Measurements from ENCODE around the gene OCEL1. TPM values are rescaled to one million over a fixed set of nuclear protein-coding genes. Genes with fewer than 3 reads are reported as not detected.

Gene OCEL1
- total RNA-seq, 1 experiment from 2014 or later = 5.6 TPM

GRCh38 chr19:17266026-17266425, 40.0 kb downstream of the OCEL1 start:
- ATAC-seq = no peak
- no peaks in the 10 kb centered on the region for H3K9me2 ChIP-seq (replicated peaks; ENCODE audit: low read length)
- intact Hi-C loops (cut with micrococcal nuclease) = loop anchor here (2.0 kb wide), 1 partner anchor 43 kb away; the partner anchor contains the start of gene DDA1
- H2AFZ ChIP-seq (ENCODE audit: low read length) = no peak overlapping the region
- TF ChIP-seq EZH2phosphoT487 (IDR thresholded peaks at IDR 0.05; ENCODE audit: borderline replicate concordance, low read length) = no peak
- TF ChIP-seq EZH2 (IDR thresholded peaks at IDR 0.05; ENCODE audit: low read length, unreplicated experiment) = no peak
- TF ChIP-seq CTCF (conservative IDR thresholded peaks at IDR 0.05; ENCODE audit: low read depth, low read length) = no peak
- H3K4me1 ChIP-seq (ENCODE audit: insufficient read depth, low read length) = peaks cover 7% of the 10 kb centered on the region
- no peaks in the 10 kb centered on the region for H3K9me3 ChIP-seq (ENCODE audit: low read length)
- H3K4me3 ChIP-seq (ENCODE audit: low read length) = no peak overlapping the region
- H3K36me3 ChIP-seq (ENCODE audit: low read depth, low read length) = peaks cover 6% of the 10 kb centered on the region
- ChIA-PET POLR2A (ENCODE audit: unreplicated experiment) (interaction anchor here (0.6 kb wide), 1 partner anchor 99 kb away, joined by 10 read pairs; no protein-coding TSS in a partner anchor), CTCF (no interaction called here)
- no peak for DNase-seq
- no peak overlapping the region for H3K9ac ChIP-seq (ENCODE audit: low read length)
- H3F3A ChIP-seq (ENCODE audit: low read length, unreplicated experiment) = no peaks in the 10 kb centered on the region
- peaks cover 17% of the 10 kb centered on the region for H3K79me2 ChIP-seq (ENCODE audit: low read length)
- H3K4me2 ChIP-seq (ENCODE audit: low read length) = no peak overlapping the region
- no TSS peak for BruUV-seq (replicated peaks)
- H3K27me3 ChIP-seq (ENCODE audit: low read length) = no peaks in the 10 kb centered on the region
- H3K27ac ChIP-seq (ENCODE audit: low read length) = no peak overlapping the region
- no peaks in the 10 kb centered on the region for H4K20me1 ChIP-seq (ENCODE audit: low read length)

GRCh38 chr19:17266589-17266974, 40.6 kb downstream of the OCEL1 start:
- Histone ChIP-seq H3K4me3 (ENCODE audit: low read length) (no peak overlapping the region), H3K4me2 (ENCODE audit: low read length) (no peak overlapping the region), H3K27ac (ENCODE audit: low read length) (no peak overlapping the region), H3K36me3 (ENCODE audit: low read depth, low read length) (peaks cover 9% of the 10 kb centered on the region), H3K4me1 (ENCODE audit: insufficient read depth, low read length) (peaks cover 7% of the 10 kb centered on the region), H3K9me2 (replicated peaks; ENCODE audit: low read length) (no peaks in the 10 kb centered on the region), H2AFZ (ENCODE audit: low read length) (peak overlapping the region; percentile 44), H3K9ac (ENCODE audit: low read length) (no peak overlapping the region), H3K9me3 (ENCODE audit: low read length) (no peaks in the 10 kb centered on the region), H4K20me1 (ENCODE audit: low read length) (no peaks in the 10 kb centered on the region), H3F3A (ENCODE audit: low read length, unreplicated experiment) (no peaks in the 10 kb centered on the region), H3K79me2 (ENCODE audit: low read length) (peaks cover 17% of the 10 kb centered on the region), H3K27me3 (ENCODE audit: low read length) (no peaks in the 10 kb centered on the region)
- CTCF ChIA-PET = interaction anchor here (0.8 to 1.1 kb wide), 3 partner anchors 16 to 64 kb away, joined by 3 to 6 read pairs (median 3); partner anchors contain the start of genes ANKLE1 and MRPL34
- no peak for ATAC-seq
- intact Hi-C loops (cut with micrococcal nuclease) = loop anchor here (2.0 kb wide), 1 partner anchor 42 kb away; the partner anchor contains the start of gene DDA1
- no peak for DNase-seq
- POLR2A ChIA-PET (ENCODE audit: unreplicated experiment) = interaction anchor here (0.5 to 1.2 kb wide), 7 partner anchors 12 to 153 kb away, joined by 3 to 10 read pairs (median 5); partner anchors contain the start of genes MVB12A and USE1
- no TSS peak for BruUV-seq (replicated peaks)
- TF ChIP-seq CTCF (conservative IDR thresholded peaks at IDR 0.05; ENCODE audit: low read depth, low read length) (no peak), EZH2phosphoT487 (IDR thresholded peaks at IDR 0.05; ENCODE audit: borderline replicate concordance, low read length) (no peak)
